ENCODE results near the gene GAREM1.

- no peak for TF ChIP-seq CTCF (IDR thresholded peaks at IDR 0.05; ENCODE audit: low read depth, low read length)
- TF ChIP-seq EZH2phosphoT487 (IDR thresholded peaks at IDR 0.05; ENCODE audit: low read depth): no peak
These were observed 160.6 kb downstream of the GAREM1 start for GRCh38 chr18:32310101-32310500.
